ENCODE data around the gene SERINC5.

SERINC5 gene

DNA sequence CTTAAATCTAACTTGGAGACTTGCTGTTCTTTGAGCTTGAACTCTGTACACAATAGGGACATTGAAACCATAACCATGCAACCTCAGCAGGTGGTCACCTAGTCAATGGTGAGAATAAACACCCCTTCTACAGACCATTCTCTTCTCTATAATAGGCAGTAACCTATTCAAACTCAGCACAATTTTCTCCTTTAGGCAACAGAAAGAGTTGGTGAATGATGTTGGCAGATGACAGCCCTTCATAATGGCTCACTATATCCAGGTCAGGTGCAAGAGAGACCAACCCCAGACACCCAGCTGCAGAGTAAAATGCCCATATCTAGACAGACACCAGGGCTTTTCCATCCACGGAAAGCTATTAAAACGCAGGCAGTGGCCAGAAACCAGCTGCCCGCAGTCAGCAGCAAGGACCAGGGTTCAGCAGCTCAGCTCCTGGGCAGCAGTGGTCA lies 106.7 kb downstream of the SERINC5 start:
- TF ChIP-seq, protein P1, sequence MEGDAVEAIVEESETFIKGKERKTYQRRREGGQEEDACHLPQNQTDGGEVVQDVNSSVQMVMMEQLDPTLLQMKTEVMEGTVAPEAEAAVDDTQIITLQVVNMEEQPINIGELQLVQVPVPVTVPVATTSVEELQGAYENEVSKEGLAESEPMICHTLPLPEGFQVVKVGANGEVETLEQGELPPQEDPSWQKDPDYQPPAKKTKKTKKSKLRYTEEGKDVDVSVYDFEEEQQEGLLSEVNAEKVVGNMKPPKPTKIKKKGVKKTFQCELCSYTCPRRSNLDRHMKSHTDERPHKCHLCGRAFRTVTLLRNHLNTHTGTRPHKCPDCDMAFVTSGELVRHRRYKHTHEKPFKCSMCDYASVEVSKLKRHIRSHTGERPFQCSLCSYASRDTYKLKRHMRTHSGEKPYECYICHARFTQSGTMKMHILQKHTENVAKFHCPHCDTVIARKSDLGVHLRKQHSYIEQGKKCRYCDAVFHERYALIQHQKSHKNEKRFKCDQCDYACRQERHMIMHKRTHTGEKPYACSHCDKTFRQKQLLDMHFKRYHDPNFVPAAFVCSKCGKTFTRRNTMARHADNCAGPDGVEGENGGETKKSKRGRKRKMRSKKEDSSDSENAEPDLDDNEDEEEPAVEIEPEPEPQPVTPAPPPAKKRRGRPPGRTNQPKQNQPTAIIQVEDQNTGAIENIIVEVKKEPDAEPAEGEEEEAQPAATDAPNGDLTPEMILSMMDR (IDR thresholded peaks at IDR 0.05; ENCODE audit: control insufficient read depth, insufficient read depth, low read depth, low read length, missing control alignments) = no peak
- no peak for DNase-seq (ENCODE audit: low read depth)
- H3K4me3 ChIP-seq (ENCODE audit: control insufficient read depth, low read depth, low read length) = no peak overlapping the region

DNA sequence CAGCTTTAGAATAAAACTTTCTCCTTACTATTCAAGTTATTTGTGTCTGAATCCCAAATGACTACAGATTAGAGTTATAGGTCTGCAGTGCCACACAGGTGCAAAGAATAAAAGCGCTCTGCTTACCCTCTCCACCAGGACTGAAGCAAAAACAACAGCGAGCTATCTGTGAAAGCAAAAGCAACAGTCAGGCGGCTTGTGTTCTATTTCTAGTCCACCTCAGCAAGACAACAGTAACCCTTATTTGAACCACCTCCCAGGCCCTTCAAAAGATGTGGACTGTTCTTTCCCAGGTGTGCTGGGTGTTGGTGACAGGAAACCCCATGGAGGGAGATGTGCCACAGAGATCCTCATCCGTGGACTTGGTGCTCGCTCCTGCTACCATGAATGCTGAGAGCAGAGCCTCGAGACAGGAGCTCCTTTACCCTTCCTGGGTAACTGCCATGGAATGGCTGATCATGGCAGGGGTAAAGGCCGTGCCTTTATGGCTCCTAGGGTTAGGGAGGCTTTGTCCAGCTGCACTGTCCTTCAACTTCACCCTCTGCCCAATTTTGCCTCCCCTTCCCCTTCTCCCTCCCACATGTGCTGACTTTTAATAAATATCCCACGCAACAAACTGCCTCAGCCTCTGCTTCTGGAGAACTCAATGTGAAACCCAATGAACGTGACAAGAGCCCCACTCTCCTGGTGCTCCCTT lies 108.6 kb downstream of the SERINC5 start:
- DNase-seq (ENCODE audit: low read depth) = no peak
- TF ChIP-seq, protein P1 (IDR thresholded peaks at IDR 0.05; ENCODE audit: control insufficient read depth, insufficient read depth, low read depth, low read length, missing control alignments) = no peak

DNA sequence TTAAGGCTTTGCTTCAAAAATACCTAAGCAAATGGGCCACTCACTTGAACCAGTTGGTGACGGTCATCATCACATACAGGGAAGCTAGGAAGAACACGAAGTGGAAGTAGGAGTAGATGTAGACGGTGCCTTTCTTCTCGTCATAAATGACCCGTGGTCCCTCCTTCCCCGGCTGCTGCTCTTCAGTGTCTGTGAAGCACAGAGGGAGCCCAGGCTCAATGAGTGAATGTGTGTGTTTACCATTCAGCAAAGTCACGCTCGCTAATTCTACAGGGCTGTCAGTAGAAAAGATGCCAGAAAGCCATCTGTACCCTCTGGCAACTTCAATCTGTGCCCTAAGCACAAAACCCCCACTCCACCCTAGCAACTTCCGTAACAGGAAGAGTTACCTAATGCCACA lies 109.8 kb downstream of the SERINC5 start:
- no peak overlapping the region for H3K4me3 ChIP-seq (ENCODE audit: control insufficient read depth, low read depth, low read length)
- TF ChIP-seq, protein P1 (IDR thresholded peaks at IDR 0.05; ENCODE audit: control insufficient read depth, insufficient read depth, low read depth, low read length, missing control alignments) = no peak
- no peak for DNase-seq (ENCODE audit: low read depth)

More for the DNA sequence above, 108.6 kb downstream of the SERINC5 start:
- no peak overlapping the region for H3K4me3 ChIP-seq (ENCODE audit: control insufficient read depth, low read depth, low read length)

DNA sequence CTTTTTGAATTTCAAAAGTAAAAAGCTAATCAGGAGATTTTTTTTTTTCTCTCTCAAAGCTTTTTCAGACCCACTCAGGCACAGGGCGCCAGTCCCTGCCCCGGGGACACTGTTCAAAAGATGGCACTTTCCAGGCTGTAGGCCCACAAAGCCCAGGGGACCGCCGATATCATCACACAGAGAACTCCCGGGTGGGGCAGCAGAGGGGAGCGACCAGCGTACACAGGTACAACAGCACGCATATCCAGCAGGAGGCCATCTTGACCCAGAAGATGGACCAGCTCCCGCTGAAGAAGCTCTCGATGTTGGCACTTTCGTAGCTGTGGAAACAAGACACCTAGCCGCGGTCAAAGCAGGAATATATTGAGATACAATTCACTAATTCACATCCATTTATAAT lies 112.4 kb downstream of the SERINC5 start:
- no peak overlapping the region for H3K4me3 ChIP-seq (ENCODE audit: control insufficient read depth, low read depth, low read length)
- DNase-seq (ENCODE audit: low read depth) = no peak
- TF ChIP-seq, protein P1 (IDR thresholded peaks at IDR 0.05; ENCODE audit: control insufficient read depth, insufficient read depth, low read depth, low read length, missing control alignments) = no peak

DNA sequence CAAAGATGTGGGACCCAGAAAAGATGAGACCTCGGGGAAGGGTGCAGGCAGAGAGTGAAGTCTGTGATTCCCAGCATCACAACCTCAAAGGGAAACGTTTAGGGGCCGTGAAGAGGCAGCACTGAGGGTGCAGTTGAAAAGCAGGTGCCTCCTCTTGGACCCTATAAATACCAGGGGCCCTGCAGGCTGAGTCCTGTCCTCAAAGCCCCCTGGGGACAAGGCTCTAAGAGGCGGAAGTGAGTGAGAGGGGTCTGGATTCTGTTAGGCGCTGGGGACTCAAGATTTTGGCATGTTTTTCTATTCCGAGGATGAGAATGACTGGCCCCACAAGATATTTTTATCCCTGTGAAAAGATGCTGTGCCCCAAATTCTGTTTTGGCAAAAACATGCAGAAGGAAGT lies 112.9 kb downstream of the SERINC5 start:
- TF ChIP-seq, protein P1 (IDR thresholded peaks at IDR 0.05; ENCODE audit: control insufficient read depth, insufficient read depth, low read depth, low read length, missing control alignments) = no peak
- no peak for DNase-seq (ENCODE audit: low read depth)
- H3K4me3 ChIP-seq (ENCODE audit: control insufficient read depth, low read depth, low read length) = no peak overlapping the region

DNA sequence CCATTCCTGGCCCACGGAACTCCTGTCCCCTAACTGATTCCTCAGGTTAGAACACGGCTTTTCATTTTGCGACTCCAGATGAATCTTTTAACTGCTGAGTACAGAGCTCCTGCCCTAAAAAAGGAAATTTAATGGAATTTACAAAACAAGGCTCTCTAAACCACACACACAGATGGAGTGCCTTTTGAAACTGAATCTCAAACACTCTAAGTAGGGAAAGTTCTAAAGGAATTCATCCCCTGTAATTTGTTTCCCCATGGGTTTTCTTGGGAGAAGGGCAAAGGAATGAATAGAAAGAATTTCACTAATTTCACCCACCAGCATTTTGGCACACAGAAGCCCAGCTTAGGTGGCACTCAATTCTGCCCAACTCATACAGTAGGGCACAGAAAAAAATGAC lies 114.2 kb downstream of the SERINC5 start:
- no peak overlapping the region for H3K4me3 ChIP-seq (ENCODE audit: control insufficient read depth, low read depth, low read length)

More for the DNA sequence above, 114.2 kb downstream of the SERINC5 start:
- TF ChIP-seq, protein P1 (IDR thresholded peaks at IDR 0.05; ENCODE audit: control insufficient read depth, insufficient read depth, low read depth, low read length, missing control alignments) = no peak
- DNase-seq (ENCODE audit: low read depth) = no peak
